WTC11 (cell line): ENCODE data around the gene FBXL2.

Source experiments
- CTCF ChIP-seq: fragments of 200-600 bp; IDR thresholded peaks from 2 replicates; pipeline ENCODE4 v1.8.0; 2022; ENCODE audit warnings: antibody characterized with exemption
- FOXJ3 ChIP-seq: sonication (generic); formaldehyde crosslinking; IDR thresholded peaks from 2 replicates; pipeline ENCODE4 v1.9.0; 2021; ENCODE audit warnings: missing genetic modification reagents, mild to moderate bottlenecking, borderline replicate concordance
- FOXK1 ChIP-seq: sonication (generic); formaldehyde crosslinking; IDR thresholded peaks from 2 replicates; pipeline ENCODE4 v1.8.0; 2022; ENCODE audit warnings: mild to moderate bottlenecking, moderate library complexity, missing genetic modification reagents
- NR2C2 ChIP-seq: sonication (generic); formaldehyde crosslinking; IDR thresholded peaks from 2 replicates; pipeline ENCODE4 v1.8.0; 2022; ENCODE audit warnings: mild to moderate bottlenecking, missing genetic modification reagents
- SOX15 ChIP-seq: fragments of 250-450 bp; sonication (Bioruptor Pico); IDR thresholded peaks from 2 replicates; pipeline ENCODE4 v1.9.0; 2021; ENCODE audit warnings: mild to moderate bottlenecking
- ZNF512 ChIP-seq: sonication (generic); formaldehyde crosslinking; IDR thresholded peaks from 2 replicates; pipeline ENCODE4 v1.8.1; 2022; ENCODE audit warnings: missing genetic modification reagents, borderline replicate concordance
- TF ChIP-seq, protein P1 (sequence below): fragments of 250-450 bp; sonication (Bioruptor Pico); IDR thresholded peaks from 2 replicates; pipeline ENCODE4 v1.9.0; 2021; ENCODE audit warnings: mild to moderate bottlenecking, borderline replicate concordance
- TF ChIP-seq, protein P2 (sequence below): sonication (generic); formaldehyde crosslinking; IDR thresholded peaks from 2 replicates; pipeline ENCODE4 v1.8.0; 2022; ENCODE audit warnings: missing genetic modification reagents

DNA sequence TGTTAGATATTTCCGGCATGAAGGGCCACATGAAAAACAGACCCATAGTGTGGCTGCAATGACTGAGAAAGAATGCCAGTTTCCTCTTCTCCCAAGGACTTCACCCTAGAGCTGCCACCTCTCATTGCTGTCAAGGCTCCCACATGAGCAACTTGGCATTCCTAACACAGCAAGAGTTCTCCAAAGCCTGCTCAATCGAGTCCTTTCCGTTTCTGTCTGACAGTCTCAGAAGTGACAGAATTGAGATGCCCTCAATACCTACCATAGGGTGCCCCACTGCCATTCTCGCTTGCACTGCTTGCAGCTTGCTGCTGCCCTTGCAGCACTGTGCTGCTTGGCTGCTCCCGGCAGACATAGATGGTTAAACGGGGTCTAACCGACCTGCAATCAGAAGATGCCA lies 118.7 kb downstream of the FBXL2 start:
- TF ChIP-seq CTCF: no peak
- no peak for TF ChIP-seq FOXJ3
- TF ChIP-seq, protein P1, sequence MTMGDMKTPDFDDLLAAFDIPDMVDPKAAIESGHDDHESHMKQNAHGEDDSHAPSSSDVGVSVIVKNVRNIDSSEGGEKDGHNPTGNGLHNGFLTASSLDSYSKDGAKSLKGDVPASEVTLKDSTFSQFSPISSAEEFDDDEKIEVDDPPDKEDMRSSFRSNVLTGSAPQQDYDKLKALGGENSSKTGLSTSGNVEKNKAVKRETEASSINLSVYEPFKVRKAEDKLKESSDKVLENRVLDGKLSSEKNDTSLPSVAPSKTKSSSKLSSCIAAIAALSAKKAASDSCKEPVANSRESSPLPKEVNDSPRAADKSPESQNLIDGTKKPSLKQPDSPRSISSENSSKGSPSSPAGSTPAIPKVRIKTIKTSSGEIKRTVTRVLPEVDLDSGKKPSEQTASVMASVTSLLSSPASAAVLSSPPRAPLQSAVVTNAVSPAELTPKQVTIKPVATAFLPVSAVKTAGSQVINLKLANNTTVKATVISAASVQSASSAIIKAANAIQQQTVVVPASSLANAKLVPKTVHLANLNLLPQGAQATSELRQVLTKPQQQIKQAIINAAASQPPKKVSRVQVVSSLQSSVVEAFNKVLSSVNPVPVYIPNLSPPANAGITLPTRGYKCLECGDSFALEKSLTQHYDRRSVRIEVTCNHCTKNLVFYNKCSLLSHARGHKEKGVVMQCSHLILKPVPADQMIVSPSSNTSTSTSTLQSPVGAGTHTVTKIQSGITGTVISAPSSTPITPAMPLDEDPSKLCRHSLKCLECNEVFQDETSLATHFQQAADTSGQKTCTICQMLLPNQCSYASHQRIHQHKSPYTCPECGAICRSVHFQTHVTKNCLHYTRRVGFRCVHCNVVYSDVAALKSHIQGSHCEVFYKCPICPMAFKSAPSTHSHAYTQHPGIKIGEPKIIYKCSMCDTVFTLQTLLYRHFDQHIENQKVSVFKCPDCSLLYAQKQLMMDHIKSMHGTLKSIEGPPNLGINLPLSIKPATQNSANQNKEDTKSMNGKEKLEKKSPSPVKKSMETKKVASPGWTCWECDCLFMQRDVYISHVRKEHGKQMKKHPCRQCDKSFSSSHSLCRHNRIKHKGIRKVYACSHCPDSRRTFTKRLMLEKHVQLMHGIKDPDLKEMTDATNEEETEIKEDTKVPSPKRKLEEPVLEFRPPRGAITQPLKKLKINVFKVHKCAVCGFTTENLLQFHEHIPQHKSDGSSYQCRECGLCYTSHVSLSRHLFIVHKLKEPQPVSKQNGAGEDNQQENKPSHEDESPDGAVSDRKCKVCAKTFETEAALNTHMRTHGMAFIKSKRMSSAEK (CRISPR knock-in tag): no peak
- no peak for TF ChIP-seq SOX15 (CRISPR knock-in tag)
- no peak for TF ChIP-seq FOXK1 (CRISPR knock-in tag)
- no peak for TF ChIP-seq ZNF512
- TF ChIP-seq NR2C2 (CRISPR knock-in tag): no peak
- TF ChIP-seq, protein P2, sequence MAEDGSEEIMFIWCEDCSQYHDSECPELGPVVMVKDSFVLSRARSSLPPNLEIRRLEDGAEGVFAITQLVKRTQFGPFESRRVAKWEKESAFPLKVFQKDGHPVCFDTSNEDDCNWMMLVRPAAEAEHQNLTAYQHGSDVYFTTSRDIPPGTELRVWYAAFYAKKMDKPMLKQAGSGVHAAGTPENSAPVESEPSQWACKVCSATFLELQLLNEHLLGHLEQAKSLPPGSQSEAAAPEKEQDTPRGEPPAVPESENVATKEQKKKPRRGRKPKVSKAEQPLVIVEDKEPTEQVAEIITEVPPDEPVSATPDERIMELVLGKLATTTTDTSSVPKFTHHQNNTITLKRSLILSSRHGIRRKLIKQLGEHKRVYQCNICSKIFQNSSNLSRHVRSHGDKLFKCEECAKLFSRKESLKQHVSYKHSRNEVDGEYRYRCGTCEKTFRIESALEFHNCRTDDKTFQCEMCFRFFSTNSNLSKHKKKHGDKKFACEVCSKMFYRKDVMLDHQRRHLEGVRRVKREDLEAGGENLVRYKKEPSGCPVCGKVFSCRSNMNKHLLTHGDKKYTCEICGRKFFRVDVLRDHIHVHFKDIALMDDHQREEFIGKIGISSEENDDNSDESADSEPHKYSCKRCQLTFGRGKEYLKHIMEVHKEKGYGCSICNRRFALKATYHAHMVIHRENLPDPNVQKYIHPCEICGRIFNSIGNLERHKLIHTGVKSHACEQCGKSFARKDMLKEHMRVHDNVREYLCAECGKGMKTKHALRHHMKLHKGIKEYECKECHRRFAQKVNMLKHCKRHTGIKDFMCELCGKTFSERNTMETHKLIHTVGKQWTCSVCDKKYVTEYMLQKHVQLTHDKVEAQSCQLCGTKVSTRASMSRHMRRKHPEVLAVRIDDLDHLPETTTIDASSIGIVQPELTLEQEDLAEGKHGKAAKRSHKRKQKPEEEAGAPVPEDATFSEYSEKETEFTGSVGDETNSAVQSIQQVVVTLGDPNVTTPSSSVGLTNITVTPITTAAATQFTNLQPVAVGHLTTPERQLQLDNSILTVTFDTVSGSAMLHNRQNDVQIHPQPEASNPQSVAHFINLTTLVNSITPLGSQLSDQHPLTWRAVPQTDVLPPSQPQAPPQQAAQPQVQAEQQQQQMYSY (CRISPR knock-in tag): no peak
